ENCODE results near the gene MUC4. TPM values are rescaled to one million over a fixed set of nuclear protein-coding genes. Genes with fewer than 3 reads are reported as not detected.

Gene MUC4
- total and polyA plus RNA-seq, 10 of the 15 experiments (the other 5 are each of a cell fraction or from before 2014, with no cell fraction given), result 0.02 to 0.46 (median 0.27) TPM; not detected in 4

- no peaks in the 10 kb centered on the region for H4K20me1 ChIP-seq (ENCODE audit: control insufficient read depth, insufficient read depth)
- no peaks in the 10 kb centered on the region for H3K4me1 ChIP-seq (ENCODE audit: control insufficient read depth, insufficient read depth, low read length)
- POLR2A ChIA-PET, result no interaction called here
- RAD21 ChIA-PET (ENCODE audit: unreplicated experiment), result no interaction called here
- H3K36me3 ChIP-seq (ENCODE audit: control insufficient read depth in 2 of 2, insufficient read depth in 2 of 2, low read length in 1 of 2), result no peaks in the 10 kb centered on the region
- intact Hi-C loops (cut with micrococcal nuclease; ENCODE audit: unreplicated experiment), result no loop called here
- no peak overlapping the region for H3K27ac ChIP-seq (ENCODE audit: control insufficient read depth, insufficient read depth)
- H3K79me2 ChIP-seq (ENCODE audit: control insufficient read depth, insufficient read depth, low read length), result no peaks in the 10 kb centered on the region
- FAIRE-seq, result no peak
- TF ChIP-seq KAT2A (conservative IDR thresholded peaks at IDR 0.05; ENCODE audit: control insufficient read depth, low read depth, low read length) (no peak), FOXM1 (IDR thresholded peaks at IDR 0.05; ENCODE audit: low read depth, low read length) (no peak), RB1 (IDR thresholded peaks at IDR 0.05; ENCODE audit: borderline replicate concordance) (no peak), HDGF (IDR thresholded peaks at IDR 0.05) (no peak), SMAD1 (IDR thresholded peaks at IDR 0.05; ENCODE audit: low read depth, partially characterized antibody) (no peak), IKZF2 (IDR thresholded peaks at IDR 0.05) (no peak), ZNF24 (IDR thresholded peaks at IDR 0.05) (no peak), CEBPB (IDR thresholded peaks at IDR 0.05; ENCODE audit: borderline replicate concordance in 1 of 2, low read depth in 2 of 2, low read length in 2 of 2) (no peak), PAX5 (IDR thresholded peaks at IDR 0.05; ENCODE audit: borderline replicate concordance, low read depth, low read length) (no peak), NR2C1 (IDR thresholded peaks at IDR 0.05) (no peak), EZH2 (IDR thresholded peaks at IDR 0.05; ENCODE audit: borderline replicate concordance, control insufficient read depth, low read depth, low read length) (no peak), MAX (IDR thresholded peaks at IDR 0.05; ENCODE audit: low read depth, low read length) (no peak), YY1 (IDR thresholded peaks at IDR 0.05; ENCODE audit: low read depth, low read length) (no peak), EED (IDR thresholded peaks at IDR 0.05; ENCODE audit: low read depth) (no peak), SMAD5 (IDR thresholded peaks at IDR 0.05; ENCODE audit: low read depth) (no peak), CHD4 (IDR thresholded peaks at IDR 0.05) (no peak), CHD1 (IDR thresholded peaks at IDR 0.05; ENCODE audit: low read depth, low read length) (no peak)
- no peak overlapping the region for H3K4me3 ChIP-seq
- BruUV-seq (replicated peaks), result no TSS peak
- in situ Hi-C loops (cut with MboI), result no loop called here
- SMC1A ChIA-PET (ENCODE audit: uncharacterized antibody, unreplicated experiment), result interaction anchor here (1.5 kb wide), 1 partner anchor 51 kb away, joined by 3 read pairs; no protein-coding TSS in a partner anchor
- no peak overlapping the region for H3K4me2 ChIP-seq (ENCODE audit: control insufficient read depth, insufficient read depth)
- DNase-seq (ENCODE audit: low read depth, low spot score), result no peak
- H3K9me3 ChIP-seq (replicated peaks; ENCODE audit: control insufficient read depth, insufficient read depth, low read length), result no peaks in the 10 kb centered on the region; the same call in 2 of the 3 replicates
- no peak overlapping the region for H3K9ac ChIP-seq (ENCODE audit: control insufficient read depth, insufficient read depth, low read length)
- 67% methylated on average over 34 of the region's 35 CpGs for WGBS (ENCODE audit: insufficient coverage, insufficient replicate concordance, low lambda C conversion rate, missing lambda C conversion rate)
- CTCF ChIA-PET, result no interaction called here
- peaks cover 0 to 5% of the 10 kb centered on the region in 2 experiments; a peak in 3 of 4 replicates for H3K27me3 ChIP-seq (replicated peaks in 1 of 2; ENCODE audit: control insufficient read depth in 2 of 2, insufficient read depth in 2 of 2, low read length in 1 of 2)
- no peak for ATAC-seq
- no peak overlapping the region for H2AFZ ChIP-seq (ENCODE audit: control insufficient read depth, low read depth, low read length)
Measured at GRCh38 chr3:195801251-195802183, 10.2 kb downstream of the MUC4 start.

Data from GM12878 (cell line).